Panc1 (cell line): ENCODE results near the gene PRKAG2.

Source experiments
- POLR2AphosphoS5 ChIP-seq: IDR thresholded peaks from 2 replicates; pipeline ENCODE4 v1.6.1; 2012; ENCODE audit warnings: mild to moderate bottlenecking, low read depth, low read length, moderate library complexity
- TF ChIP-seq, protein P1 (sequence below): fragments of 450-650 bp; IDR thresholded peaks from 2 replicates; pipeline ENCODE4 v1.5.1; 2017; ENCODE audit warnings: mild to moderate bottlenecking
- TF ChIP-seq, protein P2 (sequence below), 2 experiments: IDR thresholded peaks; 2 replicates each; pipeline ENCODE4 v1.6.1; 2011 to 2012; ENCODE audit warnings: low read depth in 2 of 2, control low read depth in 1 of 2, low read length in 1 of 2, mild to moderate bottlenecking in 1 of 2, moderate library complexity in 1 of 2; ENCODE audit not compliant: insufficient read depth in 1 of 2

DNA sequence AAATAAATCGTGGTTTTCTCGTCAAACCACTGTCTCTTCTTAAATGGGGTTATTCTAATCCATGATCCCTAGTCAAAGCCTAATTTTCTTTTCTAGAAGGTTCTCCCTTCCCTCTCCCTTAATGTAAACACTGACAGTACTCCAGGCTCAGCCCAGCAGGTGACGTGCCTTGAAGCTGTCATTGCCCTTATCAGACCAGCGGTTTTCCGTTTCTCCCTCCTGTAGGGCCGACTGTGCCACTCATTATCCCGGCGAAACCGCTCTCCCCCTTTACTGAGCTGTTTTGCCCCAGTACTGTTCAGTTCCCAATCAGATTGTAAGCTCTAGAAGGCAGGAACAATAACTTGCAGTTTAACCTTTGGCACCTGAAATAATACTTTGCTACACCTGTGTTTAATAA is 203.7 kb downstream of the PRKAG2 start:
- TF ChIP-seq, protein P1, sequence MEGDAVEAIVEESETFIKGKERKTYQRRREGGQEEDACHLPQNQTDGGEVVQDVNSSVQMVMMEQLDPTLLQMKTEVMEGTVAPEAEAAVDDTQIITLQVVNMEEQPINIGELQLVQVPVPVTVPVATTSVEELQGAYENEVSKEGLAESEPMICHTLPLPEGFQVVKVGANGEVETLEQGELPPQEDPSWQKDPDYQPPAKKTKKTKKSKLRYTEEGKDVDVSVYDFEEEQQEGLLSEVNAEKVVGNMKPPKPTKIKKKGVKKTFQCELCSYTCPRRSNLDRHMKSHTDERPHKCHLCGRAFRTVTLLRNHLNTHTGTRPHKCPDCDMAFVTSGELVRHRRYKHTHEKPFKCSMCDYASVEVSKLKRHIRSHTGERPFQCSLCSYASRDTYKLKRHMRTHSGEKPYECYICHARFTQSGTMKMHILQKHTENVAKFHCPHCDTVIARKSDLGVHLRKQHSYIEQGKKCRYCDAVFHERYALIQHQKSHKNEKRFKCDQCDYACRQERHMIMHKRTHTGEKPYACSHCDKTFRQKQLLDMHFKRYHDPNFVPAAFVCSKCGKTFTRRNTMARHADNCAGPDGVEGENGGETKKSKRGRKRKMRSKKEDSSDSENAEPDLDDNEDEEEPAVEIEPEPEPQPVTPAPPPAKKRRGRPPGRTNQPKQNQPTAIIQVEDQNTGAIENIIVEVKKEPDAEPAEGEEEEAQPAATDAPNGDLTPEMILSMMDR: no peak
- TF ChIP-seq POLR2AphosphoS5: no peak
- TF ChIP-seq, protein P2, sequence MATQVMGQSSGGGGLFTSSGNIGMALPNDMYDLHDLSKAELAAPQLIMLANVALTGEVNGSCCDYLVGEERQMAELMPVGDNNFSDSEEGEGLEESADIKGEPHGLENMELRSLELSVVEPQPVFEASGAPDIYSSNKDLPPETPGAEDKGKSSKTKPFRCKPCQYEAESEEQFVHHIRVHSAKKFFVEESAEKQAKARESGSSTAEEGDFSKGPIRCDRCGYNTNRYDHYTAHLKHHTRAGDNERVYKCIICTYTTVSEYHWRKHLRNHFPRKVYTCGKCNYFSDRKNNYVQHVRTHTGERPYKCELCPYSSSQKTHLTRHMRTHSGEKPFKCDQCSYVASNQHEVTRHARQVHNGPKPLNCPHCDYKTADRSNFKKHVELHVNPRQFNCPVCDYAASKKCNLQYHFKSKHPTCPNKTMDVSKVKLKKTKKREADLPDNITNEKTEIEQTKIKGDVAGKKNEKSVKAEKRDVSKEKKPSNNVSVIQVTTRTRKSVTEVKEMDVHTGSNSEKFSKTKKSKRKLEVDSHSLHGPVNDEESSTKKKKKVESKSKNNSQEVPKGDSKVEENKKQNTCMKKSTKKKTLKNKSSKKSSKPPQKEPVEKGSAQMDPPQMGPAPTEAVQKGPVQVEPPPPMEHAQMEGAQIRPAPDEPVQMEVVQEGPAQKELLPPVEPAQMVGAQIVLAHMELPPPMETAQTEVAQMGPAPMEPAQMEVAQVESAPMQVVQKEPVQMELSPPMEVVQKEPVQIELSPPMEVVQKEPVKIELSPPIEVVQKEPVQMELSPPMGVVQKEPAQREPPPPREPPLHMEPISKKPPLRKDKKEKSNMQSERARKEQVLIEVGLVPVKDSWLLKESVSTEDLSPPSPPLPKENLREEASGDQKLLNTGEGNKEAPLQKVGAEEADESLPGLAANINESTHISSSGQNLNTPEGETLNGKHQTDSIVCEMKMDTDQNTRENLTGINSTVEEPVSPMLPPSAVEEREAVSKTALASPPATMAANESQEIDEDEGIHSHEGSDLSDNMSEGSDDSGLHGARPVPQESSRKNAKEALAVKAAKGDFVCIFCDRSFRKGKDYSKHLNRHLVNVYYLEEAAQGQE (IDR thresholded peaks at IDR 0.05; ENCODE audit: insufficient read depth in 1 of 2, low read depth in 2 of 2, low read length in 1 of 2): no peak
